ENCODE results near the gene PTX4. TPM values are rescaled to one million over a fixed set of nuclear protein-coding genes. Genes with fewer than 3 reads are reported as not detected.
"Not testable (repeated sequence)": the region's sequence is repeated elsewhere in the genome, so short reads cannot be mapped to it uniquely, and the experiment has no call there.

PTX4 gene
- polyA plus RNA-seq, 1 of the 3 experiments (the other 2 are of a cell fraction): not detected

GRCh38 chr16:1469693-1470201, 19.0 kb downstream of the PTX4 start:
- H3K27me3 ChIP-seq (ENCODE audit: insufficient read depth): no peaks in the 10 kb centered on the region
- H3K36me3 ChIP-seq (replicated peaks in 1 of 2; ENCODE audit: control insufficient read depth in 1 of 2, insufficient read depth in 2 of 2, low read length in 1 of 2): no peaks in the 10 kb centered on the region
- peaks cover 79% of the 10 kb centered on the region for H3K79me2 ChIP-seq (ENCODE audit: insufficient read depth)
- no peaks in the 10 kb centered on the region for H3F3A ChIP-seq (replicated peaks; ENCODE audit: insufficient read depth)
- H4K20me1 ChIP-seq (ENCODE audit: insufficient read depth): peaks cover 11% of the 10 kb centered on the region; the same call in 1 of the 2 replicates
- ChIA-PET POLR2A (no interaction called here), CTCF (no interaction called here)
- H3K9ac ChIP-seq: no peak overlapping the region
- no peak for DNase-seq
- peaks cover 5 to 7% of the 10 kb centered on the region in 2 experiments; a peak in 2 of 4 replicates for H3K4me1 ChIP-seq (ENCODE audit: control insufficient read depth in 1 of 2, insufficient read depth in 2 of 2, low read depth in 1 of 2, low read length in 1 of 2)
- TF ChIP-seq USF2 (IDR thresholded peaks at IDR 0.05; ENCODE audit: borderline replicate concordance, low read depth, low read length): no peak
- no peak for TF ChIP-seq EZH2phosphoT487 (IDR thresholded peaks at IDR 0.05; ENCODE audit: borderline replicate concordance, low read depth)
- no peaks in the 10 kb centered on the region for H3K9me3 ChIP-seq
- H3K27ac ChIP-seq (ENCODE audit: low read depth in 2 of 2, low read length in 1 of 2): no peak overlapping the region
- no peak overlapping the region for H3K4me3 ChIP-seq (ENCODE audit: low read depth in 2 of 2, low read length in 1 of 2)
- H3K4me2 ChIP-seq: no peak overlapping the region
- no peak overlapping the region for H2AFZ ChIP-seq (ENCODE audit: low read depth)
- no peaks in the 10 kb centered on the region for H3K9me2 ChIP-seq
- 92% methylated on average over 20 of the region's 20 CpGs for WGBS (ENCODE audit: low lambda C conversion rate)

GRCh38 chr16:1469141-1469540, 19.6 kb downstream of the PTX4 start:
- H3K27me3 ChIP-seq (ENCODE audit: insufficient read depth); H3K27ac ChIP-seq (ENCODE audit: low read depth in 2 of 2, low read length in 1 of 2); DNase-seq; H3K4me2 ChIP-seq; H3K9me3 ChIP-seq; H2AFZ ChIP-seq (ENCODE audit: low read depth); H3F3A ChIP-seq (replicated peaks; ENCODE audit: insufficient read depth); H3K36me3 ChIP-seq (replicated peaks in 1 of 2; ENCODE audit: control insufficient read depth in 1 of 2, insufficient read depth in 2 of 2, low read length in 1 of 2); CTCF ChIA-PET; POLR2A ChIA-PET; H3K4me1 ChIP-seq (ENCODE audit: control insufficient read depth in 1 of 2, insufficient read depth in 2 of 2, low read depth in 1 of 2, low read length in 1 of 2); H3K4me3 ChIP-seq (ENCODE audit: low read depth in 2 of 2, low read length in 1 of 2); H3K9me2 ChIP-seq; H3K9ac ChIP-seq: not testable (repeated sequence)
- 81% methylated on average over 5 of the region's 5 CpGs for WGBS (ENCODE audit: low lambda C conversion rate)
- Histone ChIP-seq H4K20me1 (ENCODE audit: insufficient read depth) (peaks cover 11% of the 10 kb centered on the region; the same call in 1 of the 2 replicates), H3K79me2 (ENCODE audit: insufficient read depth) (peaks cover 73% of the 10 kb centered on the region)

GRCh38 chr16:1468426-1468810, 20.3 kb downstream of the PTX4 start:
- Histone ChIP-seq H3K4me3 (ENCODE audit: low read depth in 2 of 2, low read length in 1 of 2) (no peak overlapping the region), H3K4me1 (ENCODE audit: control insufficient read depth in 1 of 2, insufficient read depth in 2 of 2, low read depth in 1 of 2, low read length in 1 of 2) (no peaks in the 10 kb centered on the region; a peak in 1 of 4 replicates), H3K27ac (ENCODE audit: low read depth in 2 of 2, low read length in 1 of 2) (no peak overlapping the region), H3K9me3 (no peaks in the 10 kb centered on the region), H3K9me2 (no peaks in the 10 kb centered on the region), H2AFZ (ENCODE audit: low read depth) (no peak overlapping the region), H4K20me1 (ENCODE audit: insufficient read depth) (peaks cover 11% of the 10 kb centered on the region; the same call in 1 of the 2 replicates), H3K79me2 (ENCODE audit: insufficient read depth) (peaks cover 66% of the 10 kb centered on the region), H3K9ac (no peak overlapping the region), H3K4me2 (no peak overlapping the region), H3K36me3 (replicated peaks in 1 of 2; ENCODE audit: control insufficient read depth in 1 of 2, insufficient read depth in 2 of 2, low read length in 1 of 2) (peaks cover 0 to 3% of the 10 kb centered on the region in 2 experiments), H3F3A (replicated peaks; ENCODE audit: insufficient read depth) (no peaks in the 10 kb centered on the region), H3K27me3 (ENCODE audit: insufficient read depth) (no peaks in the 10 kb centered on the region)
- ChIA-PET CTCF (no interaction called here), POLR2A (no interaction called here)
- WGBS (ENCODE audit: low lambda C conversion rate): 90% methylated on average over 20 of the region's 22 CpGs
- no peak for DNase-seq
- TF ChIP-seq FOXM1 (IDR thresholded peaks at IDR 0.05; ENCODE audit: low read depth) (no peak), TEAD4 (IDR thresholded peaks at IDR 0.05; ENCODE audit: borderline replicate concordance, insufficient read depth) (no peak), TCF12 (IDR thresholded peaks at IDR 0.05) (no peak), YY1 (IDR thresholded peaks at IDR 0.05; ENCODE audit: low read depth) (no peak), IRF3 (IDR thresholded peaks at IDR 0.05; ENCODE audit: low read depth, low read length) (no peak), USF2 (IDR thresholded peaks at IDR 0.05; ENCODE audit: borderline replicate concordance, low read depth, low read length) (no peak), CHD2 (IDR thresholded peaks at IDR 0.05; ENCODE audit: low read length, partially characterized antibody) (no peak), SIN3A (IDR thresholded peaks at IDR 0.05; ENCODE audit: borderline replicate concordance, low read depth, low read length) (no peak), MXI1 (IDR thresholded peaks at IDR 0.05; ENCODE audit: low read depth, low read length) (no peak), REST (IDR thresholded peaks at IDR 0.05; ENCODE audit: low read depth, low read length) (no peak), MAX (IDR thresholded peaks at IDR 0.05; ENCODE audit: low read depth) (no peak), FOSL2 (IDR thresholded peaks at IDR 0.05; ENCODE audit: borderline replicate concordance, low read depth) (no peak)
